ENCODE measurements around the gene GDF2. TPM values are rescaled to one million over a fixed set of nuclear protein-coding genes. Genes with fewer than 3 reads are reported as not detected.

The GDF2 gene
- total RNA-seq, 4 donors from 2014 or later: not detected

DNA sequence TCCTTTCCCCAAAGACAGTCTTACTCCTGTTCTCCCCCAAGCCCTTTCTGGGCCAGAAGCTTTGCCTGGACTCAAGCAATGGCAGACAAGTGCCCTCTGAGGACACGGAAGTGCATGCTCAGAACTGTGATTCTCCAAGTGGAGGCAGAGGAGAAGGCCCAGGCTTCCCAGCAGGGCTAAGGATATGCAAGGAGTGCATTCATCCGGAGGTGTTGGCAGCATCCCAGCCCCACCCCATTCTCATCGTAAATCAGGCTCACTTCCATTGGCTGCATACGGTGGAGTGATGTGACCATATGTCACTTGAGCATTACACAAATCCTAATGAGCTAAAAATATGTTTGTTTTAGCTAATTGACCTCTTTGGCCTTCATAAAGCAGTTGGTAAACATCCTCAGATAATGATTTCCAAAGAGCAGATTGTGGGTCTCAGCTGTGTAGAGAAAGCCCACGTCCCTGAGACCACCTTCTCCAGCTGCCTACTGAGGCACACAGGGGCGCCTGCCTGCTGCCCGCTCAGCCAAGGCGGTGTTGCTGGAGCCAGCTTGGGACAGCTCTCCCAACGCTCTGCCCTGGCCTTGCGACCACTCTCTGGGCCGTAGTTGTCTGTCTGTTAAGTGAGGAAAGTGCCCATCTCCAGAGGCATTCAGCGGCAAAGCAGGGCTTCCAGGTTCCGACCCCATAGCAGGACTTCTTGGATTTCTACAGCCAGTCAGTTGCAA is 24.5 kb downstream of the GDF2 start:
- Histone ChIP-seq H3K4me3 (no peak overlapping the region), H3K27me3 (no peaks in the 10 kb centered on the region), H3K4me1 (peaks cover 0 to 8% (median 0%) of the 10 kb centered on the region in 4 donors), H3K36me3 (no peaks in the 10 kb centered on the region), H3K9me3 (no peaks in the 10 kb centered on the region), H3K27ac (no peak overlapping the region)
- no peak for TF ChIP-seq POLR2A (IDR thresholded peaks at IDR 0.05)
- TF ChIP-seq, protein P1, sequence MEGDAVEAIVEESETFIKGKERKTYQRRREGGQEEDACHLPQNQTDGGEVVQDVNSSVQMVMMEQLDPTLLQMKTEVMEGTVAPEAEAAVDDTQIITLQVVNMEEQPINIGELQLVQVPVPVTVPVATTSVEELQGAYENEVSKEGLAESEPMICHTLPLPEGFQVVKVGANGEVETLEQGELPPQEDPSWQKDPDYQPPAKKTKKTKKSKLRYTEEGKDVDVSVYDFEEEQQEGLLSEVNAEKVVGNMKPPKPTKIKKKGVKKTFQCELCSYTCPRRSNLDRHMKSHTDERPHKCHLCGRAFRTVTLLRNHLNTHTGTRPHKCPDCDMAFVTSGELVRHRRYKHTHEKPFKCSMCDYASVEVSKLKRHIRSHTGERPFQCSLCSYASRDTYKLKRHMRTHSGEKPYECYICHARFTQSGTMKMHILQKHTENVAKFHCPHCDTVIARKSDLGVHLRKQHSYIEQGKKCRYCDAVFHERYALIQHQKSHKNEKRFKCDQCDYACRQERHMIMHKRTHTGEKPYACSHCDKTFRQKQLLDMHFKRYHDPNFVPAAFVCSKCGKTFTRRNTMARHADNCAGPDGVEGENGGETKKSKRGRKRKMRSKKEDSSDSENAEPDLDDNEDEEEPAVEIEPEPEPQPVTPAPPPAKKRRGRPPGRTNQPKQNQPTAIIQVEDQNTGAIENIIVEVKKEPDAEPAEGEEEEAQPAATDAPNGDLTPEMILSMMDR (IDR thresholded peaks at IDR 0.05): no peak
- DNase-seq: peak in 1 of 3 donors; percentile 50

DNA sequence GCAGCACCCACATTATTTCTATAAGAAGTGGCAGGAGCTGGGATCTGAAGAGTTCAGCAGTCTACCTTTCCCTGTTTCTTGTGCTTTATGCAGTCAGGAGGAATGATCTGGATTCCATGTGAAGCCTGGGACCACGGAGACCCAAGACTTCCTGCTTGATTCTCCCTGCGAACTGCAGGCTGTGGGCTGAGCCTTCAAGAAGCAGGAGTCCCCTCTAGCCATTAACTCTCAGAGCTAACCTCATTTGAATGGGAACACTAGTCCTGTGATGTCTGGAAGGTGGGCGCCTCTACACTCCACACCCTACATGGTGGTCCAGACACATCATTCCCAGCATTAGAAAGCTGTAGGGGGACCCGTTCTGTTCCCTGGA is 25.0 kb downstream of the GDF2 start:
- Histone ChIP-seq H3K27ac (no peak overlapping the region), H3K4me1 (peaks cover 0 to 8% (median 0%) of the 10 kb centered on the region in 4 donors), H3K27me3 (no peaks in the 10 kb centered on the region), H3K9me3 (no peaks in the 10 kb centered on the region), H3K36me3 (no peaks in the 10 kb centered on the region), H3K4me3 (no peak overlapping the region)
- TF ChIP-seq POLR2A (IDR thresholded peaks at IDR 0.05): no peak
- TF ChIP-seq, protein P1 (IDR thresholded peaks at IDR 0.05): no peak
- DNase-seq: peak in 1 of 3 donors; percentile 31

DNA sequence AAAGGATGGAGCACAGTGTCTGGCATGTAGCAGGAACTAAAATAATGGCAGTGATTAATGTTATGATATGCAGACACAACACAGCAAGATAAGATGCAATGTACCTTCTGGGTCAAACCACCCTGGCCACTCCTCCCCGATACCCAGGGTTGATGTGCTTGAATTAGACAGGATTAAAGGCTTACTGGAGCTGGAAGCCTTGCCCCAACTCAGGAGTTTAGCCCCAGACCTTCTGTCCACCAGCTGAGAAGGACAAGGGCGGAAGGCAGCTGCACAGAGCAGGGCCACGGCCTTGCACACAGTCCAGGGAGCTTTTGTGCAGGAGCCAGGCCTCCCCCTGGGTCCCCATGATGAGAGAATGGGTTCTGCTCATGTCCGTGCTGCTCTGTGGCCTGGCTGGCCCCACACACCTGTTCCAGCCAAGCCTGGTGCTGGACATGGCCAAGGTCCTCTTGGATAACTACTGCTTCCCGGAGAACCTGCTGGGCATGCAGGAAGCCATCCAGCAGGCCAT is 25.9 kb downstream of the GDF2 start, which contains the start of gene RBP3:
RBP3 (plus strand) TSS at position 226 of the 514 bp plus-strand sequence; CDS start at position 348, 122 bp downstream.
- H3K4me3 ChIP-seq: no peak within 1 kb of the TSS
- H3K27me3 ChIP-seq: no peaks in the 10 kb centered on the region
- peak in 1 of 3 donors; percentile 30 for DNase-seq
- no peak within 1 kb of the TSS for H3K27ac ChIP-seq
- H3K4me1 ChIP-seq: peaks cover 0 to 8% (median 0%) of the 10 kb centered on the region in 4 donors
- TF ChIP-seq, protein P1 (IDR thresholded peaks at IDR 0.05): no peak
- TF ChIP-seq POLR2A (IDR thresholded peaks at IDR 0.05): no peak
- no peaks in the 10 kb centered on the region for H3K9me3 ChIP-seq
- no peaks in the 10 kb centered on the region for H3K36me3 ChIP-seq

GRCh38 chr10:47348661-47349470 is 26.6 kb downstream of the GDF2 start:
- Histone ChIP-seq H3K27me3 (no peaks in the 10 kb centered on the region), H3K4me1 (peaks cover 0 to 8% (median 0%) of the 10 kb centered on the region in 4 donors), H3K36me3 (no peaks in the 10 kb centered on the region), H3K4me3 (no peak overlapping the region), H3K27ac (no peak overlapping the region), H3K9me3 (no peaks in the 10 kb centered on the region)
- peak in 1 of 3 donors; percentile 42 for DNase-seq
- TF ChIP-seq, protein P1 (IDR thresholded peaks at IDR 0.05): no peak
- TF ChIP-seq POLR2A (IDR thresholded peaks at IDR 0.05): no peak

GRCh38 chr10:47349516-47349915 is 27.3 kb downstream of the GDF2 start:
- Histone ChIP-seq H3K27ac (no peak overlapping the region), H3K27me3 (no peaks in the 10 kb centered on the region), H3K9me3 (no peaks in the 10 kb centered on the region), H3K36me3 (no peaks in the 10 kb centered on the region), H3K4me1 (peaks cover 0 to 8% (median 0%) of the 10 kb centered on the region in 4 donors), H3K4me3 (no peak overlapping the region)
- TF ChIP-seq, protein P1 (IDR thresholded peaks at IDR 0.05): no peak
- TF ChIP-seq POLR2A (IDR thresholded peaks at IDR 0.05): no peak
- peak in 1 of 3 donors; percentile 33 for DNase-seq
